Measurements from ENCODE around the gene SPIRE2.

DNA sequence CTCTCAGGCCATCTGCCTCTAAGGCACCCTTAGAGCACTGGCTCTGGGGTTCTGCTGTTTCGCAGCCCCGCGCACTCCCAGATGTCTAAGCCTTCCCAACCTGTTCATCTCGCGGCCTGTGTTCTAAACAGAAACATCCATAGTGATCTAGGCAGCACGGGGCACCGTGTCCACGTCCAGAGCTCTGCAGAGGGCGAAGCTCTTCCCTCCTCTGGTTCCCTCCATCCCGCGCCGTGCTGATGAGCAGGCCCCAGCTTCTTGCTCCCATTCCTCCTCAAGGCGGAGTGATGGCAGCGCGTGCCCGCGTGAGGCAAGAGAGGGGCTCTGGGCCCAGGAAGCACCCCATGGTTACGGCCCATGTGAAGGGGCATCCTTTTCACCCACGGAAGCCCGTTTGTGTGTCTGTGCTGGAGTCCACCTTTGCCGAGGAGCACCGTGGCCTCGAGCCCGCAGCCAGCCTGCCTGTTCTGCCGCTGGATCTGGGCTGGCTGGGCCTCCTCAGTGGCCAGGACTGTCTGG is 3.6 kb downstream of the SPIRE2 start:
- TF ChIP-seq, protein P1, sequence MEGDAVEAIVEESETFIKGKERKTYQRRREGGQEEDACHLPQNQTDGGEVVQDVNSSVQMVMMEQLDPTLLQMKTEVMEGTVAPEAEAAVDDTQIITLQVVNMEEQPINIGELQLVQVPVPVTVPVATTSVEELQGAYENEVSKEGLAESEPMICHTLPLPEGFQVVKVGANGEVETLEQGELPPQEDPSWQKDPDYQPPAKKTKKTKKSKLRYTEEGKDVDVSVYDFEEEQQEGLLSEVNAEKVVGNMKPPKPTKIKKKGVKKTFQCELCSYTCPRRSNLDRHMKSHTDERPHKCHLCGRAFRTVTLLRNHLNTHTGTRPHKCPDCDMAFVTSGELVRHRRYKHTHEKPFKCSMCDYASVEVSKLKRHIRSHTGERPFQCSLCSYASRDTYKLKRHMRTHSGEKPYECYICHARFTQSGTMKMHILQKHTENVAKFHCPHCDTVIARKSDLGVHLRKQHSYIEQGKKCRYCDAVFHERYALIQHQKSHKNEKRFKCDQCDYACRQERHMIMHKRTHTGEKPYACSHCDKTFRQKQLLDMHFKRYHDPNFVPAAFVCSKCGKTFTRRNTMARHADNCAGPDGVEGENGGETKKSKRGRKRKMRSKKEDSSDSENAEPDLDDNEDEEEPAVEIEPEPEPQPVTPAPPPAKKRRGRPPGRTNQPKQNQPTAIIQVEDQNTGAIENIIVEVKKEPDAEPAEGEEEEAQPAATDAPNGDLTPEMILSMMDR (IDR thresholded peaks at IDR 0.05), result no peak
- TF ChIP-seq POLR2A (IDR thresholded peaks at IDR 0.05), result no peak
